Measurements from ENCODE around the gene STPG2. TPM values are rescaled to one million over a fixed set of nuclear protein-coding genes. Genes with fewer than 3 reads are reported as not detected.
A peak's percentile ranks its signal among the peaks of the same experiment; 100 is the strongest.
"Not testable (repeated sequence)": the region's sequence is repeated elsewhere in the genome, so short reads cannot be mapped to it uniquely, and the experiment has no call there.

Gene STPG2
- total RNA-seq, 1 donor from 2014 or later, result 0.99 TPM

DNA sequence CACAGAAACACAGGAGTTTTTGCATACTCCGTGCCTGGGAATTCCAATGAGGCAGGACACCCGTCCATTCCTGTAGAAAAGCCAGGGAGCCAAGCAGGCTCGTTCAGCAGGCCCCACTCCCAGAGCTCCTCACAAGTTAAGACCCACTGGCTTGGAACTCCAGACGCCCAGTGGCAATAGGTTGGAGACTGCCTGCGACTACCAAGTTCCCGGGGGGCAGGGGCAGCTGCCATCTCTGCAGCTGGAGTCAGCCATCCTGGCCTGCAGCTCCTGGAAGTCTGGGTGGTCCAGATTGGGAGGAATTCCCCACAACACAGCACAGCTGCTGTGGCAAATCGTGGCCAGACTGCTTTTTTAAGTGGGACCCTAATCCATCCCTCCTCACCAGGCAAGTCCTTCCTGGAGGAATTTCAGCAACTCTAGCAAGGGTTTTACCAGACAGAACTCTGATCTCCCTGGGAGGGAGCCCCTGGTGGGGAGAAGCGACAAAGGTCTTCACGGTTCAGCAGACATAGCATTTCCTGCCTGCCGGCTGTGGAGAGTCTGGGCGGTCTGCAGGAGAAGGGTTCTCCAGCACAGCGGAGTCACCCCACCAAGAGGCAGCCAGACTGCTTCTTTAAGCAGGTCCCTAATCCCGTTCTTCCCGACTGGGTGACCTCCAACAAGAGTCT is 231.9 kb downstream of the STPG2 start:
- no peaks in the 10 kb centered on the region for H3K27me3 ChIP-seq
- H3K4me3 Mint-ChIP-seq, result no peak overlapping the region

GRCh38 chr4:97910005-97910404 is 233.3 kb downstream of the STPG2 start:
- Histone ChIP-seq H3F3A (ENCODE audit: low read depth) (no peaks in the 10 kb centered on the region), H3K4me3 (no peak overlapping the region), H3K36me3 (no peaks in the 10 kb centered on the region), H3K79me2 (ENCODE audit: low read depth) (no peaks in the 10 kb centered on the region), H4K20me1 (ENCODE audit: low read depth) (no peaks in the 10 kb centered on the region), H3K4me2 (no peak overlapping the region), H3K27ac (no peak overlapping the region), H3K9me3 (ENCODE audit: low read depth) (no peaks in the 10 kb centered on the region), H3K27me3 (no peaks in the 10 kb centered on the region), H3K9ac (no peak overlapping the region), H2AFZ (replicated peaks) (no peak overlapping the region), H3K4me1 (no peaks in the 10 kb centered on the region)
- TF ChIP-seq EZH2 (IDR thresholded peaks at IDR 0.05) (no peak), CTCF (IDR thresholded peaks at IDR 0.05) (peak; percentile 27)
- Mint-ChIP-seq H3K27me3 (ENCODE audit: insufficient read depth, low read depth) (no peaks in the 10 kb centered on the region), H3K4me1 (no peaks in the 10 kb centered on the region), H3K27ac (no peak overlapping the region), H3K4me3 (no peak overlapping the region), H3K9me3 (peaks cover 8% of the 10 kb centered on the region), H3K36me3 (no peaks in the 10 kb centered on the region)
- DNase-seq (ENCODE audit: low spot score), result peak; percentile 6

More for the DNA sequence above, 231.9 kb downstream of the STPG2 start:
- Histone ChIP-seq H3F3A (ENCODE audit: low read depth) (no peaks in the 10 kb centered on the region), H3K36me3 (no peaks in the 10 kb centered on the region), H2AFZ (replicated peaks) (no peak overlapping the region), H3K9ac (no peak overlapping the region), H3K4me1 (no peaks in the 10 kb centered on the region), H3K4me2 (no peak overlapping the region), H4K20me1 (ENCODE audit: low read depth) (no peaks in the 10 kb centered on the region), H3K9me3 (ENCODE audit: low read depth) (no peaks in the 10 kb centered on the region), H3K27ac (no peak overlapping the region), H3K4me3 (no peak overlapping the region), H3K79me2 (ENCODE audit: low read depth) (no peaks in the 10 kb centered on the region)
- Mint-ChIP-seq H3K9me3 (no peaks in the 10 kb centered on the region), H3K27me3 (ENCODE audit: insufficient read depth, low read depth) (peaks cover under 1% of the 10 kb centered on the region), H3K27ac (no peak overlapping the region), H3K4me1 (no peaks in the 10 kb centered on the region), H3K36me3 (no peaks in the 10 kb centered on the region)
- DNase-seq (ENCODE audit: low spot score), result peak; percentile 47
- TF ChIP-seq EZH2 (IDR thresholded peaks at IDR 0.05) (no peak), CTCF (IDR thresholded peaks at IDR 0.05) (no peak), EZH2phosphoT487 (IDR thresholded peaks at IDR 0.05) (no peak)

GRCh38 chr4:97903436-97904189 is 239.7 kb downstream of the STPG2 start:
- H2AFZ ChIP-seq (replicated peaks), result peak overlapping the region; percentile 72
- peak overlapping the region; percentile 35 for H3K4me2 ChIP-seq
- not testable (repeated sequence) for H3K36me3 ChIP-seq; H3K27me3 Mint-ChIP-seq (ENCODE audit: insufficient read depth, low read depth); H4K20me1 ChIP-seq (ENCODE audit: low read depth); H3K27ac ChIP-seq; H3K36me3 Mint-ChIP-seq; H3K4me3 Mint-ChIP-seq; DNase-seq (ENCODE audit: low spot score); H3K9me3 ChIP-seq (ENCODE audit: low read depth); H3K27me3 ChIP-seq; H3K4me3 ChIP-seq; H3K4me1 ChIP-seq; H3K9ac ChIP-seq; H3K27ac Mint-ChIP-seq; H3K79me2 ChIP-seq (ENCODE audit: low read depth); H3K4me1 Mint-ChIP-seq; H3F3A ChIP-seq (ENCODE audit: low read depth)
- H3K9me3 Mint-ChIP-seq, result peaks cover 14% of the 10 kb centered on the region

DNA sequence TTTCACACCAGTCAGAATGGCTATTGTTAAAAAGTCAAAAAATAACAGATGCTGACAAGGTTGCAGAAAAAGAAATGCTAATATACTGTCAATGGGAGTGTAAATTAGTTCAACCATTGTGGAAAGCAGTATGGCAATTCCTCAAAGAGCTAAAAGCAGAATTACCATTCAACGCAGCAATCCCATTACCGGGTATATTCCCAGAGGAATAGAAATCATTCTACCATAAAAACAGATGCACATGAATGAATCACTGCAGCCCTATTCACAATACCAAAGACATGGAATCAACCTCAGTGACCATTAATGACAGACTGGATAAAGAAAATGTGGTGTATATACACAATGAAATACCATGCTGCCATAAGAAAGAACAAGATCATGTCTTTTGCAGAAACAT is 243.0 kb downstream of the STPG2 start:
- Mint-ChIP-seq H3K4me3 (no peak overlapping the region), H3K27ac (no peak overlapping the region), H3K9me3 (peaks cover 6% of the 10 kb centered on the region), H3K4me1 (peaks cover 3% of the 10 kb centered on the region), H3K27me3 (ENCODE audit: insufficient read depth, low read depth) (no peaks in the 10 kb centered on the region), H3K36me3 (peaks cover 2% of the 10 kb centered on the region)
- Histone ChIP-seq H3K27me3 (no peaks in the 10 kb centered on the region), H3K9ac (no peak overlapping the region), H3K27ac (no peak overlapping the region), H2AFZ (replicated peaks) (no peak overlapping the region), H3K79me2 (ENCODE audit: low read depth) (no peaks in the 10 kb centered on the region), H3K4me2 (no peak overlapping the region), H3K4me3 (no peak overlapping the region), H3K4me1 (no peaks in the 10 kb centered on the region), H3F3A (ENCODE audit: low read depth) (no peaks in the 10 kb centered on the region), H3K9me3 (ENCODE audit: low read depth) (no peaks in the 10 kb centered on the region), H3K36me3 (no peaks in the 10 kb centered on the region), H4K20me1 (ENCODE audit: low read depth) (no peaks in the 10 kb centered on the region)
- DNase-seq (ENCODE audit: low spot score), result no peak
- TF ChIP-seq EZH2phosphoT487 (IDR thresholded peaks at IDR 0.05) (no peak), EZH2 (IDR thresholded peaks at IDR 0.05) (no peak), CTCF (IDR thresholded peaks at IDR 0.05) (no peak)
